CD1c-positive myeloid dendritic cell (primary cell): ENCODE measurements around the gene GCLM.

Experiments used
- DNase-seq: peaks from one replicate; pipeline ENCODE4 v3.0.0-alpha.2; 2016; ENCODE audit errors: extremely low spot score

Gene GCLM

DNA sequence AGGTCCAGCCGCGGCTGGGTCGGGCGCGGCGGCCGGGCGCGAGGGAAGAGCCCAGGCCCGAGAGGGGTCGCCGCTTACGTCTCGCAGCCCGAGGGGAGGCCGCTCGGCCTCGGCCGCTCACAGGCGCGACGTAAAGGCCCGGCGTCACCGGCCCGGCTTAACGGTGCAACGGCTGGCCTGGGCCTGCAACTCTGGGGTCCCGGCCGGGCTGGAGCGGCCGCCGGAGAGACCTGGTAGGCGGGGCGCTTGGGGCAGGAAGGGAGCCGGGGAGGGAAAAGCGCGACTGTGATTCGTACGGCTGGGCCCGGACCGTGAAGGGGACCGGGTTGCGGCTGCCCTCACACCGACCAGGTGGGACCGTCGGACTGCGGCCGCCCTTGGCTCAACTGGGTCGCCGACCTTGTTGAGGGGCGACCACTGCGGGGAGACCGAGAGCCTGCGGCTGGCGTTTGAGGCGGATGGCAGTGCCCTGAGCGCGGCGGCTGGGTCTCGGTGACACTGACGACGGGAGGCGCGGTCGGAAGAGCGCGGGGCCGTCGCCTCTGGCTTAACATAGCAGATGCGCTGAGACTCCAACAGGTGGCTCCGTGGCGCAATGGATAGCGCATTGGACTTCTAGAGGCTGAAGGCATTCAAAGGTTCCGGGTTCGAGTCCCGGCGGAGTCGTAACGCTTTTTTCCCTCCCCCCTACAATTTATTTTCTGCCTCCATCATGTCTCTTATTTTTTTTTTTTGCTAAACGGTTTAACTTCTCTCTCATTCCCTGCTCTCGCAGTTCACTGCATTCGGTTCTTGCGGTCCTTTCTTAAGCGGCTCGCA, 62.0 kb downstream of the GCLM start:
- peak; percentile 96 for DNase-seq

DNA sequence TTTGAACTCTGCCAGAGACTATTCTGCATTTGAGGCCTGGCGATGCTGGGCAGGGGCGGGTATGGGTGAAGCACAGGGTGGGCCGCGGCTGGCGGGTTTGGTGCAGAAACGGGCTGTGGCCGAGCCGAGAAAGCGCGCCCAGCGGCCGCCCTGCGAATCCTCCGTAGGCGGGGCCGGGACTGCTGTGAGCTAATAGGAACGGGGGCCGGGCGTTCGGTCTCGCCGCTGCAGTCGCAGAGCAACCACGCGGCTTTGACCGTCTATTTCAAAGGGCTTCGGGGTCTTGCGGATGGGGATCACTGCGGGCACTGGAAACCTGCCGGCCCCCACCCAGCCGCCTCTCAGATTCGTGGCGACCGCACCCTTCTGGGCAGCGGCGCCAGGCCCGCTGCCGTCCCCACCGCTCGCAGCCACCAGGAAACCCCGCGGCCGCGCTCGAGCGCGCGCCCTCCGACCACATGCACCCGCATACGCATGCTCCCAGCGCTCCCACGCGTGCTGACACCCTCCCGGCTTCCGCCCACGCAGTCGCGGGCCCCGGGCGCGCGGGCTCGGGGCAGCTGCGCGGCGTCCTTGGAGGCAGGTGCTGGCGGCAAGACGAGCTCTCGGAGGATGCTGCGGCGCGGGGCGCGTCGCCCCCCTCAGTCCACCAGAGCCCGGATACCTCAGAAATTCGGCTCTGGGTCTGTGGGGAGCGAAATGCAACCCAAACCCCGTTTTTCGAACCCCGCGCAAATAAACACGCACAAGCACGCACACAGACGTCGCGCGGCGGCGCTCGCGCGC, 62.8 kb downstream of the GCLM start:
- peak; percentile 91 for DNase-seq

DNA sequence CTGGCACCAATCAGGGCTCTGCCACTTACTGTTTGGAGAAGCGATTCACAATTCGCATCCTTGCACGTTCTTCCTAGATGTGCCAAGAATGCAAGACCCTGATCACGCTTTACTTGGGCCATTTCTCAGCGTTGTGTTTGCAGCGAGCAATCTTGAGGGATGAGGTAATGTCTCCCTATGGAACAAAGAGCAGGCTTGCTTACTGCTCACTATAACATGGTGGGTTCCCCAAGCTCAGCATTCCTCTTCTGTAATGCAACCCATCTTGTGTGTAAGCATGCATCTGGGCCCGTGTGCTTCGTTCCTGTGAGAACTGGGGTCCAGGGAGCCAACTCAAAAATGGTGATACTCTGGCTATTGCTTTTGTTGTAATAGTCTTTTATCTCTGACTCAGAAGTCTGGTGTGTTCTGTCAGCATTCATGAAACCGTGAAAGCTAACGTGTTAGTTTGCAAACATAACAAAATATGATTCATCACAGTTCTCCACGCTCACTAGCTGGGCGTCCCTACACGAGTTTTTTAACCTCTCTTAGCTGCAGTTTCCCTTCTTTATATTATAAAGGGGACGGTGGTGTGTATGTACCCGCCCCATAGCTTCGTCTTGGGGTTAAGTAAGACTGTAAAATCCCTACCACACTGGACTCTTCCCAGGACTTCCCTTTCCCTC, 63.6 kb downstream of the GCLM start:
- peak; percentile 91 for DNase-seq

DNA sequence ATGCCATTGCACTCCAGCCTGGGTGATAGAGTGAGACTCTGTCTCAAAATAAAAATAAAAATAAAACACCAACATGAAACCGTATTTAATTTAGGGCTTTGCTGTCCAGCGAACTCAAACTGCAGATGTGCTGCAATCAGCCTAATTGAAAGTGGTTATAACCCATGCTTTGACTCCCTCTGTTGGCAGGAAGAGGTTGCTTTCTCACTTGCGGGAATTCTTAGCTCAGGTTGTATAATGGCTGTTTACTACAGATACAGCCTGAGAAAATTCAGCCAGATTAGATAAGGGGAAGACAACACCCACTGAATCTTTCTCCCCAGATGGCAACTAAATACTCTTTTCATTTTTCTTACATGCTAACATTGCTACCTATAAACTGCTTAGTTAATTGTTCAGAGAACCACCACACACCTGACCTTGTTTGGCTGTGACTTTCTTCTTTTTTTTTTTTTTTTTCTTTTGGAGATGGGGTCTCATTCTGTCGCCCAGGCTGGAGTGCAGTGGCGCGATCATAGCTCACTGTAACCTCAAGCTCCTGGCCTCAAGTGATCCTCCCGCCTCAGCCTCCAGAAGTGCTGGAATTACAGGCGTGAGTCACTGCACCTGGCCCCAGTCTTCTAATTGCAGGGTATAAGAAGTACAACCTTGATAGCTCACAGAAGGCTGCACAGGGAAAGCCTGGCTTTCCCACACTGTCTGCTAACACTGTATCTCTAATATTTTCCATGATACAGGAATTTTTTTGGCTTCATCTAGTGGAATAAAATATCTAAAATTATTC, 64.8 kb downstream of the GCLM start:
- DNase-seq: peak; percentile 81

DNA sequence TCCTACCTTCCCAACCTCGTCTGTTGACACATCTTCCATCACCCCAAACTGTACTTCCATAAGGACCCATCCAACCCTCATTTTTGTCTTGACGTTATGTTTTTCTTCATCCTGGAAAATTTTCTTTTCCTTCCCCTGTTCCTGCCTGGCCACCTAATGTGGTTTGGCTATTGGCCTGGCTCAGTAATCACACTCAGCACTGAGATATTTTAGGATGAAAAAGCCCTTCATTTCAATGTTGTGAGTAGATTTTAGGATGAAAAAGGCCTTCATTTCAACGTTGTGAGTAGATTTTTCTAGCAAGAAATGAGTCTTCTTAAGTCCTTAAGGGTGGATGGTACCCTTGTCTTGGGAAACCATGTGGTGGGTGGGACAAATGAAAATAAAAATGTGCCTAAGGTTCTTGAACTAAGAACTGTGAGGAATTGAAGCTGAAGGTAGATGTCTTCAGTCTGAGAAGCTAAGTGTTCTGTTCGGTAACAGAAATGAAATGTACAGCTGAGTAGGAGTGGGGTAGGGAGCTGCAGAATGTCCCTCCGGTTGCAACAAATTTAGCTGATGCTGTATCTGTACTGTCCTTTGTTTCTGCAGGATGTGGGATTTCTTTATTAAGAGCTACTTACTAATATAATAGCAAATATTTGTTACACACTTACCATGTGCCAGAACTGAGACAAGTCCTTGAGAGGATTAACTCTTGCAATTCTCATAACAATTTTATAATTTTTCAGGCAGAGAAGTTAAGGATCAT, 66.3 kb downstream of the GCLM start:
- DNase-seq: no peak

DNA sequence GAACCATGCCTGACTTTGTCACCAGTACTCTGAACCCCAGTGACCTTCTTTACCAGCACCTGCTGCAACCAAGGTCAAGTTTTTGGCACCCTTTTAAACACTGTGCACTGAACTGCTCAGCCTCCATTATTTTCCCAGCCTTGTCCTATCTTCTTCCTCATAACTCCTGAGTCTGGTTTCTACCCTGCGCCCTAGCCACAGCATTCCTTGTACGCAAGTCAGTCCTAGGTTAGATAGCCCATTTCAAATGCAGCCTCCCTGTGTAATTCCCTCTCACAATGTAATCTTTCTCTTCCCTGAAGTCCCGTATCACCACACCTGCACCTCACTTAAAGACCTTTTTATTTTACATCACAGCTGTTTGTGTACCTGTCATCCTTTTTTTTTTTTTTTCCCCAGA, 67.5 kb downstream of the GCLM start:
- no peak for DNase-seq

DNA sequence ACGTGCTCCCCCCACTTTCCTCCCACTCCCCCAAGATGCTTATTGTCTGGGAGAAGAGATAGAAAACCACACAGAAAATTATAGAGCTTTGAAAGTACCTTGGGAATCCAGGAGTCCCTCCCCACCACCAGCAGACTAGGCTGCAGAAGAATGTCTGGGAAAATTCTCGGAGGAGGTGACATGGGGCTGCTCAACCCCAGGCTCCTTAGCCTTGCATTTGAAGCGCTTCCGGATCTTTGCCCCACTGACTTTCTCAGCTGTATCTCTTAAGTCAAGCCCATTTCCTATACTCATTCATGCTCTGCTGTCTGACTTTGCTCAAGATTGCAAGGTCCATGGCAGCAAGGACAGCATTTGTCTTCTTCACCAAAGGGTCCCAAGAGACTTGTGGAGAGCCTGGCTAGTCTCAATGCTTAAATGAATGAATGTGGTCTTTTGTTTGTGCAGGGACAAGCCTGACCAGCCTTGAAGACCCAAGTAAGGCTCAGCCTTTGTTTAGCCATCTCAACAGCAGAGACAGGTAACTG, 68.2 kb downstream of the GCLM start:
- DNase-seq: no peak

DNA sequence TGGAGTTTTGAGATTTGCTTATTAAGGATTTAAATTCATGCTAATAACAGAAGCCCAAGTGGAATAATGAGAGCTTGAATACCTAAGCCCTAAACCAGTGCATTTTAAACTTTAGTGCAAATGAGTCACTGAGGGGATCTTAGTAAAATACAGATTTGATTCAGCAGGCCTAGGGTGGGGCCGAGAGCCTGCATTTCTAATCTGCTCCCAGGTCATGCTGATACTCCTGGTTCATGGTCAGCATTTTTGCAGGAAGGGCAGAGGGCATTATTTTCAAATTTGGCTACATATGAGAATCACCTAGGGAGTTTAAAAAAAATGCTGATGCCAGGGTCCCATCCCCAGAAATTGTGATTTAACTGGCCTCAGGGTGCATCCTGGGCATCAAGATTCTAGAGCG, 69.5 kb downstream of the GCLM start:
- DNase-seq: no peak

DNA sequence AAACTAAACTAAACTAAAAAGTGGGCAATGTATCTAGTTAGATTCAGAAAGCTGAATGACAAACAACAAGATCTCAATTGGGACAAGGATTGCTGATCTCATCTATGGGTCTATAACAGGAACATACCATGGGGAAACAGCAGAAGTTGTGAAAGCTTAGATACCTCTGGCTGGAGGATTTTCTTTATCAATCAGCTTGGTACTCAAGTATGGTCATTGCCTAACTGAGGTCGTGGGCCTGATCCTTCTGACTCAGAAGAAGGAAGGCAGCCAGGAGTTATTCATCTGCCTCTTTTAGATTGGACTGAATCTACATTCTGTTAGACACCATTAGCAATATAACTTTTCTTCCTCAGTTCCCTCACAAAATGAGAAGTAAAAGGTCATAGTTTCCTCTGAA, 69.9 kb downstream of the GCLM start:
- DNase-seq: peak; percentile 82

DNA sequence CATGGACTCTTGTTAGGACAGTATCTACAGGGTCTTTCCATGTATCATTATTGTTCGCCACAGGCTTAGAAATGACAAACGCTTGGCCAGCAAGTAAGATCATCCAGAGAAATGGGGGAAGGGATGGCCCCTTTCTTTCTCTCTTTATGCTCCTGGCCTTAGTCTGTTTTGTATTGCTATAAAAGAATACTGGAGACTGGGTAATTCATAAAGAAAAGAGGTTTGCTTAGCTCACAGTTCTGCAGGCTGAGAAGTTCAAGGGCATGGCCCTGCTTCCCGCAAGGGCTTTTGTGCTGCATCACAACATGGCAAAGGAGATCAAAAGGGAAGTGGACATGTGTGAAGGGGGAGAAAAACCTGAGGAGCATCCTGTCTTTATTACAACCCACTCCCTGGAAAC, 71.3 kb downstream of the GCLM start:
- no peak for DNase-seq
